ENCODE measurements around the gene MRAS. TPM values are rescaled to one million over a fixed set of nuclear protein-coding genes. Genes with fewer than 3 reads are reported as not detected.

MRAS gene
- total RNA-seq, 2 donors from 2014 or later: 2.2 to 4.5 TPM

DNA sequence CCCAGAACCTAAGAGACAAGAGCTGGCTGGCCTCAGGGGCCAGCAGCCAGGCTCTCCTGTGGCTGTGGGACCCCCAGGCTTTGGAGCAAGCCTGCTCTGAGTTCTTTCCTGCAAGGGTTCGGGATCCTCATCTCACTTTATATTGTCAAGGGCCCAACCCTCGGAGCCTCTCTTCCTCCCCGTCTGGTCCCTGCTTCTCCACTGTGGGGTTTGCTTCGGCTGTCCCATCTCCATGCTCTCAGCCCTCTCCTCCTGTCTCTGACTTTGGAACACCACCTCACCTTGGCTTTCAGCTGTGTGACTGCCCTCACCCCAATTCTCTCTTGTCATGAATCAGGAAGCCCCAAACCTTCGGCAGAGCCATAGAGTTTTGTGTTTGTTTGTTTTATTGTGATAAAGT lies 30.0 kb downstream of the MRAS start:
- Histone ChIP-seq H3K27me3 (no peaks in the 10 kb centered on the region), H3K4me3 (no peak overlapping the region), H3K36me3 (no peaks in the 10 kb centered on the region), H3K9me3 (no peaks in the 10 kb centered on the region), H3K9ac (ENCODE audit: low read depth in 2 of 2, low read length in 2 of 2) (no peak overlapping the region), H3K4me1 (no peaks in the 10 kb centered on the region), H3K27ac (no peak overlapping the region)
- TF ChIP-seq, protein P1, sequence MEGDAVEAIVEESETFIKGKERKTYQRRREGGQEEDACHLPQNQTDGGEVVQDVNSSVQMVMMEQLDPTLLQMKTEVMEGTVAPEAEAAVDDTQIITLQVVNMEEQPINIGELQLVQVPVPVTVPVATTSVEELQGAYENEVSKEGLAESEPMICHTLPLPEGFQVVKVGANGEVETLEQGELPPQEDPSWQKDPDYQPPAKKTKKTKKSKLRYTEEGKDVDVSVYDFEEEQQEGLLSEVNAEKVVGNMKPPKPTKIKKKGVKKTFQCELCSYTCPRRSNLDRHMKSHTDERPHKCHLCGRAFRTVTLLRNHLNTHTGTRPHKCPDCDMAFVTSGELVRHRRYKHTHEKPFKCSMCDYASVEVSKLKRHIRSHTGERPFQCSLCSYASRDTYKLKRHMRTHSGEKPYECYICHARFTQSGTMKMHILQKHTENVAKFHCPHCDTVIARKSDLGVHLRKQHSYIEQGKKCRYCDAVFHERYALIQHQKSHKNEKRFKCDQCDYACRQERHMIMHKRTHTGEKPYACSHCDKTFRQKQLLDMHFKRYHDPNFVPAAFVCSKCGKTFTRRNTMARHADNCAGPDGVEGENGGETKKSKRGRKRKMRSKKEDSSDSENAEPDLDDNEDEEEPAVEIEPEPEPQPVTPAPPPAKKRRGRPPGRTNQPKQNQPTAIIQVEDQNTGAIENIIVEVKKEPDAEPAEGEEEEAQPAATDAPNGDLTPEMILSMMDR (IDR thresholded peaks at IDR 0.05): no peak
- intact Hi-C loops (cut with DNase I): no loop called here
- DNase-seq: no peak

DNA sequence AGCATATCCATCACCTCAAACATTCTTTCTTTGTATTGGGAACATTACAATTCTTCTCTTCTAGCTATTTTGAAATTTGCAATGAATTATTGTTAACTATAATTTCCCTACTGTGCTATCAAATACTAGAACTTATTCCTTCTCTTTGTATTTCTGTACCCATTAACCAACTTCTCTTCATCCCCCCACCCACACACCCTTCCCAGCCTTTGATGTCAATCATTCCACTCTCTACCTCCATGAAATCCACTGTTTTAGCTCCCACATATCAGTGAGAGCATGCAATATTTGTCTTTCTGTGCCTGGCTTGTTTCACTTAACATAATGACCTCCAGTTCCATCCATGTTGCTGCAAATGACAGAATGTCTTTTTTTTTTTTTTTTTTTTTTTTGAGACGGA lies 30.6 kb downstream of the MRAS start:
- Histone ChIP-seq H3K4me1 (no peaks in the 10 kb centered on the region), H3K36me3 (no peaks in the 10 kb centered on the region), H3K4me3 (no peak overlapping the region), H3K9me3 (no peaks in the 10 kb centered on the region), H3K27ac (no peak overlapping the region), H3K9ac (ENCODE audit: low read depth in 2 of 2, low read length in 2 of 2) (no peak overlapping the region), H3K27me3 (no peaks in the 10 kb centered on the region)
- DNase-seq: no peak
- TF ChIP-seq, protein P1 (IDR thresholded peaks at IDR 0.05): no peak
- intact Hi-C loops (cut with DNase I): no loop called here

DNA sequence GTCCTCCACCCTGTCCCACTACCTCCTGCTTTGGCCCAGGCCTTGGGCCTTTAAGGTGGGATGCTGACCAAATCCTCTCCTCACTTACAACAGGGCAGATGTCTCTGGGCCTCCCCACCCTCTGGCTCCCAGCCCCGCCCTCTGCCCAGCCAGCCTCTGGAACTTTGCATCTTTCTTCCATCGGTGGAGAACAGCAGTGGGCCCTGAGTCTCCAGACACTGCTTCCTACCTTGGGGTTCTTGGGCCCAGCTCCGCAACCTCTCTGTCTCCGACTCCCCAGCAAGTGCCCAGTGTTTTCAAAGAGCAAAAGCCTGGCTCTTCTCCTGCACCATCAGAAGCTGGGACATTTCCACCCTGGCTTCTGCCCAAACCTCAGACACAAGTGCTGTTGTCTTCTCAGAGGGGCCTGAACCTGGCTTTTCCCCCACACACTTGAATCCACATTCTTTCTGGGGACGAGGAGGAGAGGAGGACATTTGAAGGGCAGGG lies 33.1 kb downstream of the MRAS start:
- Histone ChIP-seq H3K27me3 (no peaks in the 10 kb centered on the region), H3K4me1 (no peaks in the 10 kb centered on the region), H3K4me3 (no peak overlapping the region), H3K9me3 (no peaks in the 10 kb centered on the region), H3K36me3 (no peaks in the 10 kb centered on the region), H3K27ac (no peak overlapping the region), H3K9ac (ENCODE audit: low read depth in 2 of 2, low read length in 2 of 2) (no peak overlapping the region)
- no peak for DNase-seq
- intact Hi-C loops (cut with DNase I): no loop called here
- TF ChIP-seq, protein P1 (IDR thresholded peaks at IDR 0.05): no peak

- Histone ChIP-seq H3K4me3 (no peak overlapping the region), H3K9me3 (no peaks in the 10 kb centered on the region), H3K36me3 (no peaks in the 10 kb centered on the region), H3K27ac (no peak overlapping the region), H3K9ac (ENCODE audit: low read depth in 2 of 2, low read length in 2 of 2) (no peak overlapping the region), H3K27me3 (no peaks in the 10 kb centered on the region), H3K4me1 (no peaks in the 10 kb centered on the region)
- peak; percentile 38 for DNase-seq
- intact Hi-C loops (cut with DNase I): no loop called here
- TF ChIP-seq, protein P1 (IDR thresholded peaks at IDR 0.05): no peak
Observed at GRCh38 chr3:138381950-138382715, 33.8 kb downstream of the MRAS start.

- no peaks in the 10 kb centered on the region for H3K27me3 ChIP-seq
- no peak overlapping the region for H3K9ac ChIP-seq (ENCODE audit: low read depth in 2 of 2, low read length in 2 of 2)
- H3K4me1 ChIP-seq: no peaks in the 10 kb centered on the region
- DNase-seq: no peak
- TF ChIP-seq, protein P1 (IDR thresholded peaks at IDR 0.05): no peak
- no peaks in the 10 kb centered on the region for H3K36me3 ChIP-seq
- H3K27ac ChIP-seq: no peak overlapping the region
- no peak overlapping the region for H3K4me3 ChIP-seq
- H3K9me3 ChIP-seq: no peaks in the 10 kb centered on the region
- intact Hi-C loops (cut with DNase I): no loop called here
Observed at GRCh38 chr3:138383715-138384465, 35.5 kb downstream of the MRAS start.
